GM18907 (cell line): ENCODE measurements around the gene RANBP17.
"Not testable (repeated sequence)": the region's sequence is repeated elsewhere in the genome, so short reads cannot be mapped to it uniquely, and the experiment has no call there.

Experiments used
- ATAC-seq: cut with Tn5 transposase; IDR thresholded peaks from one replicate; pipeline ENCODE4 v1.9.1; 2021; ENCODE audit warnings: mild to moderate bottlenecking, moderate library complexity; ENCODE audit not compliant: unreplicated experiment

Gene RANBP17

DNA sequence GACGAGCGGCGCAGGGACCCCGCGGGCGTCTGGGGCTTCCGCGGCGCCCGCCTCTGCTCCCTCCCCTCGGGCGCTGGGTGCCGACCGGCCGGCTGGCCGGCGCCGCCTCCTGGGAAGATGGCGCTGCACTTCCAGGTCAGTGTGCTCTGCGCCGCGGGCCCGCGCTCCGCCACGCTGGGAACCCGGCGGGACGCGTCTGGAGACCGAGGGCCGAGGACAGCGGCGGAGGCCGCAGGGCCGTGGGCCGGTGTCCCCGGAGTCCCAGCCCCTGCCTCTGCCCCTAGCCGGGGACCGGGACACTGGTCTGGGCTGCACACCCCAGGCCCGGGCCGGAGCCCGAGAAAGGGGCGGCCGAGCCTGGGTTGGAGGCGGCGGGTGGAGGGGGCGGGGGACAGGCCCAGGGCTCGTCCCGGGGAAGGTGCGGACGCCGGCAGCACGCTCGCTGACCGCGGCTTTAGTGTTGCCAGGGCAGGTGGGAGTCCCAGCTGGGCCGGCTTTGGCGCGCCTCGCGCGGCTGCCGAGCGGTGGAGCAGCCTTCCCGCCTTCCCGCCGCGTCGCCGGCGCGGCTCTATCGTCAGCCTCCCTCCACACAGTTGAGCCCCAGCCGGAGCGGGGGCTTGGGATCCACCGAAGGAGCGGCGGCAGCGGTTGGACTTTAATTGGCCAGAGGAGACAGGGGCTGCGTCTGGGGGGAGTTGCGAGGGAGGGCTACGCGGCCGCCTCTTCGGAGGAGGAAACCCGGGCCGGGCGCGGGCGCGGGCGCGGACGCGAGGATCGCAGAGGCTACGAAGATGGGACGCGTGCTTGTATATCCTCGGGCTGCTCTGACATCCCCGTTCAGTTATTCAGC is at the start of gene RANBP17:
TSS of gene RANBP17 (plus strand) at position 102 of the 850 bp plus-strand sequence.
- no peak for ATAC-seq

DNA sequence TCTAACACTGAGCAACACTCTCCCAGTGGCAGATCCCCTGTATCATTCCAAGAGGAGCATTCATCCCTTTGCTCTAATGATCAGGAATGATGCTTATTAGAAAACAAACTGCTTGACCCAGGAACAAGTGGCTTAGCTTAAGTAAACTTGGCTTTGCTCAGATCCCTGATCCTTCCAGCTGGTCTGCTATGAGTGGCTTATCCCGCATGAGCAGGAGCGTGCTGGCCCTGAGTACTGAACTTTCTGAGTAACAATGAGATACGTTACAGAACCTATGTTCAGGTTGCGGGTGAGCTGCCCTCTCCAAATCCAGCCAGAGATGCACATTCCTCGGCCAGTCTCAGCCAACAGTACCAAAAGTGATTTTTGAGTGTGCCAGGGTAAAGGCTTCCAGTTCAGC is 48.6 kb upstream of the RANBP17 start:
- ATAC-seq: no peak

DNA sequence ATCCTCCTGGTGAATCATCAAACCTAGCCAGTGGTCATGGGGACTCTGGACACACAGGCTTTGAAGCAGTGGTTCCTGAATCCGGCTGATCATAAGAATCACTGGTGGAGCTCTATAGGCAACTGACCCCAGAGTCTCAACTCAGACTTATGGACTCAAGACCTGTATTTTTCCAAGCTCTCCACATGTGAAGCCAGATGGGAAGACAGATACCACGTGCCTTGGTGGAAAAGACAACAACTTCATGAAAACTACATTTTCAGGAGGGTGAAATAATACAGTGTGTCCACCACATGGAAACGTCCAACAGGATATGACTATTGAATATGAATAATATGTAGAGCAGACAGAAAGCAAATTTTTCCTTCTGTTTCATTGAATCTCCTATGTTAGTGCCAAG is 44.6 kb upstream of the RANBP17 start:
- ATAC-seq: no peak

DNA sequence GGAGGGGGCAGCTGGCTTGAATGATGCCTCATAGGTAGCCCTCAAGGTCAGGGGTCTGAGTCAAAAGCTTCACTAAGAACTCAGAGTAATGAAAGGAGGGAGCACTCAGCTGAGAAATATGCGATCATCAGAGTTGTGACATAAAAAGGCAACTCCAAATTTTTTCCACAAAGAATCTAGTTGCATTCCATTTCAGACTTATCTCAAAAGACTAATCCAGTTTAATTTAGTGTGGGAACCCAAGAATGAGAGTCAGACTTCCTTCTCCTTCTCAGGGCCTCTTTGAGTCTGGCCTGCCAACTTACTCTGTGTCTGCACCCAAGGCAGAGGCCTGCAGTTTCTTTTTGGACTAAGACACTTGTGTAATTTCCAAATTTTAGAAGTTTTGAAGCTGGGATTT is 43.6 kb upstream of the RANBP17 start:
- ATAC-seq: no peak

DNA sequence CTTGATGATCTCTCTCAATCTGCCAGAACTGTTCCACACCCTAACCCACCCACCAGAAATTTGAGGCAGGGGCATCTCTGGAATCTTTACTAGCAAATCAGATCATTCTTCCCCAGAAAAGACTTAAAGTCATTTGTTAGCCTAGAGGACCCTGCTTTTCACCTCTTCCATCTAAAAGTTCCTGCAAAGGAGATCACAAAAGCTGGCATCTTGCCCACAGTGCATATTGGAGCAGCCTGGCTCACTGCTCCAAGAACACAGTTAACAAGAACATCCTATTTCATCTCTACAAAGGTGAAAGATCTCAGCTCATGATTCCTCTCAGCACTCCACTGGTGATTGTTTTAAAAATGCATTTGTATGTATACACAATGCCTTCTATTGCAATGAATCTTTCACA is 42.0 kb upstream of the RANBP17 start:
- no peak for ATAC-seq

DNA sequence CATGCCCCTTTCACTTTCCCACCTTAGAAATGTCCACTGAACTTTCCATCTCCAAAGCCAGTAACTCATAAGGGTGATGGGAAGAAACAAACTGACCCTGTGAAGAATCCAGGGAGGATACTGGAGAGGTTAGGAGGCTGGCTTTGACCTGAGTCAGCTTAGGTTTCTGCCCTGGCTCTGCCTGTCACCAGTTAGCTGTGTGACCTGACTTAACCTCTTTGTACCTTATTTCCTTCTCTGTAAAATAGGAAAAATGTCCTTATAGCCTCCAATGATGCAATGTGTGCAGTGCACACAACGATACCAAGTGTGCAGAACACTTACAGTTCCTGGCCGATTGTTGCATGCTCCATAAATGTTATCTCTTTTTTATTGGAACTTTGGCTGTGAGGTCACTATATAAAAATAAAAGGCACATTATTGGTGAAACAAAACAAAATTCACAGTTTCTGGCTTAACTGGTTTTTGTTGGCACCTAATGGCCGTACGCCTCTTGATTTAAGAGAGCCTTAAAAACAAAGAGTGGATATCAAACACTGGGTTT is 40.5 kb upstream of the RANBP17 start:
- no peak for ATAC-seq

DNA sequence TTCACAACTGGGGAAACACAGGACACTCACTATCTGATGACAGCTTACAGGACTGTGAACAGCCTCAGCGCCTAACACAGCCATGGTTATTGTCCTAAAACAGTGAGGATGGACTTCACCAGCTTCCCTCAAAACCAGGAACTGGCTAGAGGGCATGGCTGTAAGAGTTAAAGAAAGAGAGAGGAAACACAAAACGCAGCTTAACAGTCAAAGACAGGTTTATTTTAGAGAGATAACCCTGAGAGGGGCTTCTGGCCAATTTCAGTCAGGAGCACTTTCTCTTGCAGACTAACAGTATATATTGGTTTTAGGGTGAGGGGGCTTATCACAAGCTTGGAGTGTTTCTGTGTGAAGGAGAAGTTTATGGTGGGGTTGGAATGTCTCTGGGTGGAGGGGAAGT is 35.7 kb upstream of the RANBP17 start:
- no peak for ATAC-seq

DNA sequence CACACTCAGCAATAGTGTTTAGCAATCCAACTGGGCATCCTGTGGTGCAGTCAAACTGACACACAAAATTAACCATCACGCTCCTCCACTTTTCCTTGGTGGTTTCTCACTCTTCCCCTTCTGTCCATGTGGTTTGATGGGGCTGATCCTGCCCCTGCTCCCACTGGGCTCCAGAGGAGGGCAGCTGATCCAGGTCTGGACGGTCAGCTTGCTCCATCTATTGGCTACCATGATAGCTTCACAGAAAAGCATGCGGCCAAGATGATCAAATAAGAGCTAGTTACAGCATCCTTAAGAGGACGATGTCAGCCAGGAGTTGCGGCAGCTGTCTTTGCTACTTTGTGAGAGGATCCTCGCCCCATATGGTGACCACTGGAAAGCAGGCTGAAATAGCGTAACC is 29.6 kb upstream of the RANBP17 start:
- no peak for ATAC-seq

DNA sequence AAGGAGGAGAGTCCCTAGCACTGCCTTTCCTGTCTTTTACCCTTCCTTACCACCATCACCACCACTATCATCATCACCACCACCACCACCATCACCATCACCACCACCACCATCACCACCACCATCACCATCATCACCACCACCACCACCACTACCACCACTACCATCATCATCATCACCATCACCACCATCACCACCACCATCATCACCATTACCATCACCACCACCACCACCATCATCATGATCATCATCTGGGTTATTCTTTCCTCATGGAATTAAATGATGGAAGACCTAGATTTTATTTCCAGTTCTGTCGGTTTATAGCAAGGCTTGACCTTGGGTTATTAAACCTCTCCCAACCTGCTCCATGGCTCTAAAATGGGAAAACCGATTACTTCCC is 27.8 kb upstream of the RANBP17 start:
- ATAC-seq: not testable (repeated sequence)

DNA sequence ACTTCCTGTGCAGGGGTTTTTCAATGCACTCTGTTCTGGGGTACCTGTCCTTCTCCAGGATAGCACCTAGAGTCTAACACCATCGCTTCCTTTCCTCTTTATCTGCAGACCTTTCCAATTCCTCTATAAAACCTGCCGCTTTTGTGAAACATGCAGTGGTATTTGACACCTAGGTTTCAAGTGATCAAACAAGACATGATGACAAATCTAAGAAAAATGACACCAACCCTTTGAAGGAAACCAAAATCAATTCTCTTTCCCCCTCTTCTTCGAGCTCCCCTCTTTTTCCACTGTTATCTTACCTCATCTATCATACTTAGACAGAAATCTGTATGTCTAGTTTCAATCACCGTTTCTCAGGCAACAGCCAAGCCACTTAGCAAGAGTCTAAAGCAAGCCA is 25.6 kb upstream of the RANBP17 start:
- ATAC-seq: no peak

DNA sequence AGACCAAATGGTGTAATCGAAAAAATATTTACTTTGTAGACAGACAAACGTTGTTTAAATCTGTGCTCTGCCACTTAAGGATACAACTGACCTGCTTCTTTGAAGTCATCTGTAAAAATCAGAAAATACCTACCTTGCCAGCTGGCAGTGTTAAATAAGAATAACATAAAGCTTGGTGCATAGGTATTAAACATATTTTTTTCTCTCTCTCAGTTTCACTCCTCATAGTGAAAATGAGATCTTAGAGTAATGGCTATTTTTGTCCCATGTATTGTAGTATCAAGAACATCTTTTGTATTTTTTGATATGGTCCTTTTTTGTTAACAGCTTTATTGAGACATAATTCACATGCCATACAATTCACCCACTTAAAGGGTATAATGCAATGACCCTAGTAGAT is 17.9 kb upstream of the RANBP17 start:
- no peak for ATAC-seq

DNA sequence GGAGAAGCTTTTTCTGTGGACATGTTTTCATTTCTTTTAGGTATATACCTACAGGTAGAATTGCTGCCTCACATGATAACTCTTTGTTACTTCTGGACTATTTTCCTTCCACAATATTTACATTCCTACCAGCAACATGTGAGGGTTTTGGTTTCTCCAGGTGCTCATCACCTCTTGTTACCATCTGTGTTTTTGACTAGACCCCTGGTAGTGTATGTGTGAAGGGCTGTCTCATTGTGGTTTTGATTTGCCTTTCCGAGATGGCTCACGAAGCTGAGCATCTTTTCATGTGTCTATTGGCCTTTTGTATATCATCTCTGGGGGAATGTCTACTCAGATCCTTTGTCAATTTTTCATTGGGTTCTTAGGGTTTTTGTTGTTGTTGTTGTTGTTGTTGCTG is 17.2 kb upstream of the RANBP17 start:
- ATAC-seq: no peak

DNA sequence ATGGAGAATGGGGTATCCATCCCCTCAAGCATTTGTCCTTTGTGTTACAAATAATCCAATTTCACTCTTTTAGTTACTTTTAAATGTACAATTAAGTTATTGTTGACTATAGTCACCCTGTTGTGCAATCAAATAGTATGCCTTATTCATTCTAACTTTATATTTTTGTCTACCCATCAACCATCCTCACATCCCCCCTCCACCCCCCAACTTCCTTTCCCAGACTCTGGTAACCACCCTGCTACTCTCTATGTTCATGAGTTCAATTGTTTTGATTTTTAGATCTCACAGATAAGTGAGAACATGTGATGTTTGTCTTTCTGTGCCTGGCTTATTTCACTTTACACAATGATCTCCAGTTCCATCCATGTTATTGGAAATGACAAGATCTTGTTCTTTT is 15.4 kb upstream of the RANBP17 start:
- ATAC-seq: no peak

DNA sequence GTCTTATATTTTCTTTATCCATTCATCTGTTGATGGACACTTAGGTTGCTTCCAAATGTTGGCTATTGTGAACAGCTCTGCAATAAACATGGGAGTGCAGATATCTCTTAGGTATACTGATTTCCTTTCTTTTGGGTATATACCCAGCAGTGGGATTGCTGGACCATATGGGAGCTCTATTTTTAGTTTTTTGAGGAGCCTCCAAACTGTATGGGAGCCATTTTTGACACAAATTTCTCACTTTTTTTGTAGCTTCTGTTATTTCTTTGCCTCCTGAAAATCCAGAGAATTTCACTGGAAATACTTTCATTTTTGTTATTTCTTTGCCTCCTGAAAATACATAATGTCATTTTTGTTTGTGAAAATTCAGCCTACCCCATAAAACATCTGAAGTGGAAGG is 15.0 kb upstream of the RANBP17 start:
- no peak for ATAC-seq

DNA sequence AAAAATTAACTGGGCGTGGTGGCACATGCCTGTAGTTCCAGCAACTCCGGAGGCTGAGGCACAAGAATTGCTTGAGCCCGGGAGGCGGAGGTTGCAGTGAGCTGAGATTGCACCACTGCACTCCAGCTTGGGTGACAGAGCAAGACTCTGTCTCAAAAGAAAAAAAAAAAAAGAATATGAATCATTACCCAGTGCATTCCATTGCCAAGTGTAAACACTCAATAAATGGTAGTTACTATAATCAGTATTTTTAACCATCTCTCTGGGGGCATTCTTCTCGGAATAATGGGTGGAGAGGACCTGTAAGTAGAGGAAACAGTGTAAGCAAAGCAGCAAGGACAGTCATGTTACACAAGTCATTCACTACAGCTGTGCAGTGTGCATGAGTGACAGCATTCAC is 13.8 kb upstream of the RANBP17 start:
- no peak for ATAC-seq

DNA sequence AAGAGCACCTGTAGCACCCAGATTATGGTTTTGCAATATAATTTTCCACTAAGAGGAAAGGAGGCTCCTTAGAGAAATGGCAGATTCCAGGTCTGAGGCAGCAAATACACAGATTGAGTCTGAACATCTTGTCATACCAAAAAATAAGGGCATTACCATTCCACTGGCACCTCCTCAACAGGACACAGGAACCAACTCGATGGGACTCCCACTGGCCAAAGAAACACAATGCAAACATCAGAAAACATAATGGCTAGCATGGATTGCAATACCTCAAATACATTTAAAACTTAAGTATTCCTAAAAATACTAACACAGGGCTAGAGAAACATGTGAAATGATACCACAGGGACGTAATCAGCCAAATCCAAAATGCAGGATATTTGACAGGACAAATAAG is 12.4 kb upstream of the RANBP17 start:
- no peak for ATAC-seq

DNA sequence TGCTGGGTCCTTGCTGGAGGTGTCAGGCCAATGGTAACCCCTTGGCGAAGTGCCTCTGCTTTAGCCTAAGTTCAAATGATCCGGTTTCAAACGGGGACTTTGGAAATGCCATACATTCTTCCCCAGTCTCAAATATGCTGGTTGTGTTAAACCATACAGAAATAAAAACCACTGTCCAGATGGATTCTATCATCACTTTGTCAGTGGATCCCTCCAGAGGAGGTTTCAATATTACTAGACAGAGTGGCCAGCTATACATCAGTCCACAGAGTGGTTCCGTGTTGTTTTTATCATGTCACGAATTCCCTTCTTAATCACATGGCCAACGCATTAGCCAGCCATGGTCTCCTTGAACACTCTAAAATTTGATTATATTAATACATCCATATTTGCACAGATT is 7.3 kb upstream of the RANBP17 start:
- no peak for ATAC-seq

DNA sequence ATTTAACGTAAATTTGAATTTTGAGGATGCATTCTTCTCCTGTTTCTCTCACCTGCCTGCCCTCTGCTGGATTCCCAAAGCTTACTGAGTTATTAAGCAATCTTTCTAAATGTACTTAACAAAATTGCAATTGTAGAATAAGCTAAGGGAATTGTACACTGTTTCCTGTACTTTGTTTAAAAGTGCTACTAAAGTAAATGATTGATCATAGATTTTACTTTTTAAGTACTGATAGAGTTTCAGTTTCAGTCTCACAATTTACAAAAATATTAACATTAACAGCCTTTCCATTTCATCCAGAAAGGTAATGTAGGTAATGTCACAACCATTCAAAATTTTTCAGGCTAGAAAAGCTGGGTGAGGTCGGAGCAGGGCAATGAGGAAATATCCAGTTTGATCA is 4.8 kb upstream of the RANBP17 start:
- no peak for ATAC-seq

DNA sequence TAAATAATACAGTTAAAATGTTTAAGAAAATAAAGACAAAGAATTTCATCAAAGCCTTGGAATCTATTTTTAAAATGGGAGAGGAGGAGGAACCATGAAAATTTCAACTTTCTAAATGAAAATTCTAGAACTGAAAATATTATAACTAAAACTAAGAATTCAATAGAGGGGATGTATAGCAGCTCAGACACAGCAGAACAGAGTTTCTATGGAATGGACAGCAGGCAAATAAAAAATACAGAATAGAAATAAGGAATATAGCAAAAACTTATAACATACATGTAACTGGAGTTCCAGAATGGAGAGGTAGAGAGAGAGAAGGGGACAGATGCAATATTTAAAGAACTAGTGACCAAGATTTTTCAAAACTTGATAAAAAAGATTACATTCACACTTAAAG is 1.4 kb upstream of the RANBP17 start:
- no peak for ATAC-seq

DNA sequence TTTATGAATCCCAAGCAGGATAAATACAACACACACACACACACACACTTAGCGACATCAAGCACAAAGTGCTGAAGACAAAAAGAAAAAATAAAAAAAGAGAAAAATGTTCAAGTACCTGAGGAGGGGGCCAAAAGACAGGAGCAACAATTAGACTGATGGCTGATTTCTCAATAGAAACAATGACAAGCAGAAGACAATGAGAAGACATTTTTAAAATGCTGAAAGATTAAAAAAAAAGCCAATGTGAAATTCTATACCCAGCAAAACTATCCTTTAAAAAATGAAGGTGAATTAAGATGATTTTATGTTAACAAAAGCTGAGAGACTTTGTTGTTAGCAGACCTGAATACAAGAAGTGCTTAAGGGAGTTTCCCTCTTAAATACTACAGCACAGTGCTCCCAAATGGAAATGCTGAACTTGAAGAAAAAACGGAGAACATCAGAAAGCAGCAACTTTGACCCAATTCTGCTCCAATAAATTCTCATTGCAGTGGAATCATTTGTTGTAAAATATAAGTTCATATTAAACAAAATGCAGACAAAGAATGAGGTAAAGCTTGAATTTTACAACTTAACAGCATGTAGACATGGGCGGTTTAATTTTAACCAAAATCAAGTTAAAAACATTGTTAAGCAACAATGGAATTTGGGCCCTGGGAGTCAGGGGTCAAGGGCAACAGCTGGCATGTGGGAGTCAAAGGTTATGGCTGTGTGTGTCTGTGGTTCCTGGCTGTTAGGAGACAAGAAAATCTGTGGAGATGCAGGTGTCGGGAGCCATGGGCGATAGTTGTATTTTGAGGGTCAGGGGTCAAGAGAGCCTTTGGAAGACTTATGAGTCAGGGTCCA is 776 bp upstream of the RANBP17 start:
- no peak for ATAC-seq

DNA sequence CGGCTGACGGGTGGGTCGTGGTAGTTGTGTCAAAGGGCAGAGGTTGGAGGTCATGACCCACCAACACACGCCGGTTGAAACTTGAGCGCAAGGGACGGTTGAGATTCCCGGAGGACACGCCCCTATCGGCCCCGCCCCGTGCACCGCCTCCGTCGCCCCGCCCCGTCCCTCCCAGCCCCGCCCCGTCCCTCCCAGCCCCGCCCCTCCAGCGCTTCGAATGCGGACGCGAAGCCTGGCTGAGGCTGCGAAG is 226 bp upstream of the RANBP17 start:
- no peak for ATAC-seq

DNA sequence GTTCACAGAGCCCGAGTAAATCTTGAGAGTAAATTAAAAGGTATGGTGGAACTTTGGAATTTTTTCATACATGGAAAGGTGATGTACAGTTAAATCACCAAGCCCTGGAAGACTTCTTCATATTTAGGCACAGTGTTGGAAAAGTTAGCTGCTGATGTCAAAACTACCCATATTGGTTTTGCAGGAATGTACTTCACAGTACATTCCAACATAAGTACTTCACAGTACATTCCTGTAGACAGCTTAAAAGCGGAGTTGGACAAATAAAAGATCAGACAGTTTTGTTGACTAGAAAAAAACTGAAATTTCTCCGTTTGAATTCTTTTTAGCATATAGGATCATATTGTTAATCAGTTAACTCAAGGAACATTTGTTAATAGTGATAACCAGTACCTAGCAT is 1.8 kb downstream of the RANBP17 start:
- no peak for ATAC-seq
